ENCODE results near the gene GPATCH2L.

GPATCH2L gene

GRCh38 chr14:76196980-76197695, 45.4 kb downstream of the GPATCH2L start:
- no peak for DNase-seq (ENCODE audit: low read depth in 2 of 2)

GRCh38 chr14:76201162-76201561, 49.4 kb downstream of the GPATCH2L start:
- no peak for DNase-seq (ENCODE audit: low read depth in 2 of 2)

- no peak for DNase-seq (ENCODE audit: low read depth in 2 of 2)
These were observed 51.6 kb downstream of the GPATCH2L start for GRCh38 chr14:76203086-76204001.

GRCh38 chr14:76204461-76205230, 52.9 kb downstream of the GPATCH2L start:
- no peak for DNase-seq (ENCODE audit: low read depth in 2 of 2)

- no peak for DNase-seq (ENCODE audit: low read depth in 2 of 2)
These were observed 54.0 kb downstream of the GPATCH2L start for GRCh38 chr14:76205708-76206107.

- no peak for DNase-seq (ENCODE audit: low read depth in 2 of 2)
These were observed 56.6 kb downstream of the GPATCH2L start for GRCh38 chr14:76208340-76208739.

GRCh38 chr14:76212242-76212641, 60.5 kb downstream of the GPATCH2L start:
- DNase-seq (ENCODE audit: low read depth in 2 of 2), result no peak

GRCh38 chr14:76217179-76217578, 65.5 kb downstream of the GPATCH2L start:
- no peak for DNase-seq (ENCODE audit: low read depth in 2 of 2)

- DNase-seq (ENCODE audit: low read depth in 2 of 2), result no peak
These were observed 66.9 kb downstream of the GPATCH2L start for GRCh38 chr14:76218662-76219061.

- DNase-seq (ENCODE audit: low read depth in 2 of 2), result no peak
These were observed 68.2 kb downstream of the GPATCH2L start for GRCh38 chr14:76219873-76220272.

- no peak for DNase-seq (ENCODE audit: low read depth in 2 of 2)
These were observed 75.8 kb downstream of the GPATCH2L start for GRCh38 chr14:76227450-76228050.

- no peak for DNase-seq (ENCODE audit: low read depth in 2 of 2)
These were observed 76.4 kb downstream of the GPATCH2L start for GRCh38 chr14:76228138-76228537.

- DNase-seq (ENCODE audit: low read depth in 2 of 2), result no peak
These were observed 81.1 kb downstream of the GPATCH2L start for GRCh38 chr14:76232800-76233199.

GRCh38 chr14:76235628-76236027, 83.9 kb downstream of the GPATCH2L start:
- no peak for DNase-seq (ENCODE audit: low read depth in 2 of 2)

GRCh38 chr14:76236172-76237130, 84.7 kb downstream of the GPATCH2L start:
- DNase-seq (ENCODE audit: low read depth in 2 of 2), result no peak

- no peak for DNase-seq (ENCODE audit: low read depth in 2 of 2)
These were observed 85.7 kb downstream of the GPATCH2L start for GRCh38 chr14:76237349-76237990.

GRCh38 chr14:76245097-76245496, 93.4 kb downstream of the GPATCH2L start:
- no peak for DNase-seq (ENCODE audit: low read depth in 2 of 2)

GRCh38 chr14:76250302-76250701, 98.6 kb downstream of the GPATCH2L start:
- no peak for DNase-seq (ENCODE audit: low read depth in 2 of 2)

- DNase-seq (ENCODE audit: low read depth in 2 of 2), result no peak
These were observed 100.7 kb downstream of the GPATCH2L start for GRCh38 chr14:76252471-76252870.

- no peak for DNase-seq (ENCODE audit: low read depth in 2 of 2)
These were observed 101.4 kb downstream of the GPATCH2L start for GRCh38 chr14:76253111-76253510.

Measured in stimulated activated CD4-positive, alpha-beta T cell treated with anti-CD3 and anti-CD28 coated beads, Interleukin-15, amount 100 ng/mL, for 48 hours (primary cell).